Measurements from ENCODE around the gene TLCD3B.

Gene TLCD3B

DNA sequence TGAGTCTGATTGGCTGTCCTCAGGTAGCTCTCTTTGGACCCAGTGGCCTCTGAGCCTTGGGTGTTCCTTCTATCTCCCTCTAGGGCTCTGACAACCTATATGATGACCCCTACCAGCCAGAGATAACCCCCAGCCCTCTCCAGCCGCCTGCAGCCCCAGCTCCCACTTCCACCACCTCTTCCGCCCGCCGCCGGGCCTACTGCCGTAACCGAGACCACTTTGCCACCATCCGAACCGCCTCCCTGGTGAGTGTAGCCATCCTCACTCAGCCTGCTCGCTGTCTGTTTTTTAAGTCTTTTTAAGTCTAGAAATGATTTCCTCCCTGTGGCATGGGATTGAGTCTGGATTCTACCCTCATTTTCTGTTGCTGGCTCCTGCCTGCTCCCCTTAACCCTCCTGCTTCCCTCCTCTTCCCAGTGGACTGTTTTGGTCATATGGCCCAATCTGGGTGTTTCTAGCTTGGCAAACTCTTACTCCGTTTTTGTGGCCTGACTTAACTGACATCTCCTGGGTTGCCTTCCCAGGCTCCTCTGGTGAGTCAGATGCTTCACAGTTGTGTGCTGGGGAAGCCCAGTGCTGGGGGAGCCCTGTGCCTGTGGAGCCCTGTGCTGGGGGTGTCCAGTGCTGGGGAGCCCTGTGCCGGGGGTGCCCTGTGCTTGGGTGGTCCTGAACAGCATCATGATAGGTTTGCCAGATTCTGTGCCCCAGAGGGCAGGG is 47.5 kb downstream of the TLCD3B start:
- H3K9ac ChIP-seq (ENCODE audit: low read depth in 1 of 2, low read length in 2 of 2): no peak overlapping the region
- H3K4me3 ChIP-seq (ENCODE audit: low read length in 2 of 2): no peak overlapping the region
- H3K36me3 ChIP-seq (ENCODE audit: control insufficient read depth in 2 of 2, insufficient read depth in 2 of 2, low read length in 2 of 2): peaks cover 77 to 91% of the 10 kb centered on the region in 2 donors
- no peaks in the 10 kb centered on the region for H3K27me3 ChIP-seq (ENCODE audit: control insufficient read depth in 2 of 2, insufficient read depth in 2 of 2, low read length in 2 of 2)
- no peak overlapping the region for H3K27ac ChIP-seq (ENCODE audit: low read depth in 2 of 2, low read length in 2 of 2)
- no peaks in the 10 kb centered on the region for H3K4me1 ChIP-seq (ENCODE audit: control insufficient read depth in 2 of 2, insufficient read depth in 2 of 2, low read length in 2 of 2)
- H3K9me3 ChIP-seq (ENCODE audit: control insufficient read depth in 2 of 2, low read length in 2 of 2): no peaks in the 10 kb centered on the region

DNA sequence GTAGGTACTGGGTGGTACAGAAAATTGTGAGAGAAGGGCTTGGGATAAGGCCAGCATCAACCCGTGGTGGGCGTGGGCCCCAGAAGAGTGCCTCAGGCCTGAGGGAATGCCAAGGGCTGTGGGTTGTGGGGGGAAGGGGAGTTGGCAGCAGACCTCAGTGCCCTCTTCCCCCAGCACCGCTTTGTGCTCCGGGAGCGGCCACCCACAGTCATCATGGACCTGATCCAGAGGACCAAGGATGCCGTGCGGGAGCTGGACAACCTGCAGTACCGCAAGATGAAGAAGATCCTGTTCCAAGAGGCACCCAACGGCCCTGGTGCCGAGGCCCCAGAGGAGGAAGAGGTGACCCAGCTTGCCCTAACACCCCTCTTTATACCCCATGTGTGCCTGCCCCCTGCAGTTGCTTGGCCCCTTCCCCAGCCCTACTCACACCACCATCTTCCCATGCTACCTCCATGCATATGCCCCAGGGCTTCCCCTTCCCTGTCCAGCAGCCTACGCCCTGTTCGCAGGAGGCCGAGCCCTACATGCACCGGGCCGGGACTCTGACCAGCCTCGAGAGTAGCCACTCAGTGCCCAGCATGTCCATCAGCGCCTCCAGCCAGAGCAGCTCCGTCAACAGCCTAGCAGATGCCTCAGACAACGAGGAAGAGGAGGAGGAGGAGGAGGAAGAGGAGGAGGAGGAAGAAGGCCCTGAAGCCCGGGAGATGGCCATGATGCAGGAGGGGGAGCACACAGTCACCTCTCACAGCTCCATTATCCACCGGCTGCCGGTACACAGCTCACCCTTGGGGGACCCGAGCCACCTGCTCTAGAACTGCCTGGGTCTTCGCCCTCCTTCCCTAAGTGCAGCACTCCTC is 48.3 kb downstream of the TLCD3B start:
- Histone ChIP-seq H3K9me3 (ENCODE audit: control insufficient read depth in 2 of 2, low read length in 2 of 2) (no peaks in the 10 kb centered on the region), H3K36me3 (ENCODE audit: control insufficient read depth in 2 of 2, insufficient read depth in 2 of 2, low read length in 2 of 2) (peaks cover 85 to 95% of the 10 kb centered on the region in 2 donors), H3K4me3 (ENCODE audit: low read length in 2 of 2) (no peak overlapping the region), H3K27me3 (ENCODE audit: control insufficient read depth in 2 of 2, insufficient read depth in 2 of 2, low read length in 2 of 2) (no peaks in the 10 kb centered on the region), H3K4me1 (ENCODE audit: control insufficient read depth in 2 of 2, insufficient read depth in 2 of 2, low read length in 2 of 2) (no peaks in the 10 kb centered on the region), H3K9ac (ENCODE audit: low read depth in 1 of 2, low read length in 2 of 2) (no peak overlapping the region), H3K27ac (ENCODE audit: low read depth in 2 of 2, low read length in 2 of 2) (no peak overlapping the region)

DNA sequence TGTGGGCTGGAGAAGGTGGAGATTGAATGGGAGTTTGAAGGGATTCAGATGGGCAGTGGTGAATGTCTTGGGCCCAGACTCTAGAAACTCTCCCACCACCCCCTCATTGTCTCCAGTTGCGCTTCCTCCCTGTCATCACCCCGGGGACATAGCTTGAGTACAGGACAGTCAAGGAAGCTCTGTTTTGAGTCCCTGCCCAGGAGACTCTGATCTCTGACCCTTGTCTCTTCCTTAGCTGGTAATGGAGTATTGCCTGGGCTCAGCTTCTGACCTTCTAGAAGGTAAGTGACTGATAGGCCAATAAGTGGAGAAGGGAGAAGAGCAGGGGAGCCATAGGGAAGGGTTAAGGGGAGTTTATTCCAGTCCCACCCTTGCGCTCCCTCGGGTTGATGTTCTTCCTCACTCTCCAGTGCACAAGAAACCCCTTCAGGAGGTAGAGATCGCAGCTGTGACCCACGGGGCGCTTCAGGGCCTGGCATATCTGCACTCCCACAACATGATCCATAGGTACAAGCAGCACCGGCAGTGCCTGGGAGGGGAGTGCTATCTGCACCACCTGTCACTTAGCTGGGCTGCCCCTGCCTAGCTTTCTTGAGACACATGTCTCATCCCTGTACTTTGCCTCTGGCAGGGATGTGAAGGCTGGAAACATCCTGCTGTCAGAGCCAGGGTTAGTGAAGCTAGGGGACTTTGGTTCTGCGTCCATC is 52.4 kb downstream of the TLCD3B start:
- Histone ChIP-seq H3K9ac (ENCODE audit: low read depth in 1 of 2, low read length in 2 of 2) (no peak overlapping the region), H3K9me3 (ENCODE audit: control insufficient read depth in 2 of 2, low read length in 2 of 2) (no peaks in the 10 kb centered on the region), H3K4me1 (ENCODE audit: control insufficient read depth in 2 of 2, insufficient read depth in 2 of 2, low read length in 2 of 2) (peaks cover 19 to 26% of the 10 kb centered on the region in 2 donors), H3K27ac (ENCODE audit: low read depth in 2 of 2, low read length in 2 of 2) (no peak overlapping the region), H3K4me3 (ENCODE audit: low read length in 2 of 2) (no peak overlapping the region), H3K36me3 (ENCODE audit: control insufficient read depth in 2 of 2, insufficient read depth in 2 of 2, low read length in 2 of 2) (peaks cover 55 to 62% of the 10 kb centered on the region in 2 donors), H3K27me3 (ENCODE audit: control insufficient read depth in 2 of 2, insufficient read depth in 2 of 2, low read length in 2 of 2) (no peaks in the 10 kb centered on the region)

DNA sequence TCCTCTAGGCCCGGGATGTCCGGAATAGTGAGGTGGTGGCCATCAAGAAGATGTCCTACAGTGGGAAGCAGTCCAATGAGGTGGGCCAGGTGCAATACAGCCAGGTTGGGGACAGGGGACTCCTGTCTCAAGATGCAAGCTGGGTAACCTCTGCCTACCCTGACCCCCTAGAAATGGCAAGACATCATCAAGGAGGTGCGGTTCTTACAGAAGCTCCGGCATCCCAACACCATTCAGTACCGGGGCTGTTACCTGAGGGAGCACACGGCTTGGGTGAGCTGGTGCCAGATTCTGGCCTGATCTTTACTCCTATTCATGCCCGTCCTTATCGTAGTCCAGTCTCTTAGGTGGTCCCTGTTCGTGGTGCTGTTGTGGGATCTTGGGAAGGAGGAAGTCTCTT is 53.0 kb downstream of the TLCD3B start:
- peaks cover 49 to 56% of the 10 kb centered on the region in 2 donors for H3K36me3 ChIP-seq (ENCODE audit: control insufficient read depth in 2 of 2, insufficient read depth in 2 of 2, low read length in 2 of 2)
- no peaks in the 10 kb centered on the region for H3K27me3 ChIP-seq (ENCODE audit: control insufficient read depth in 2 of 2, insufficient read depth in 2 of 2, low read length in 2 of 2)
- no peaks in the 10 kb centered on the region for H3K9me3 ChIP-seq (ENCODE audit: control insufficient read depth in 2 of 2, low read length in 2 of 2)
- H3K4me3 ChIP-seq (ENCODE audit: low read length in 2 of 2): no peak overlapping the region
- peaks cover 21 to 30% of the 10 kb centered on the region in 2 donors for H3K4me1 ChIP-seq (ENCODE audit: control insufficient read depth in 2 of 2, insufficient read depth in 2 of 2, low read length in 2 of 2)
- H3K9ac ChIP-seq (ENCODE audit: low read depth in 1 of 2, low read length in 2 of 2): no peak overlapping the region
- H3K27ac ChIP-seq (ENCODE audit: low read depth in 2 of 2, low read length in 2 of 2): no peak overlapping the region

DNA sequence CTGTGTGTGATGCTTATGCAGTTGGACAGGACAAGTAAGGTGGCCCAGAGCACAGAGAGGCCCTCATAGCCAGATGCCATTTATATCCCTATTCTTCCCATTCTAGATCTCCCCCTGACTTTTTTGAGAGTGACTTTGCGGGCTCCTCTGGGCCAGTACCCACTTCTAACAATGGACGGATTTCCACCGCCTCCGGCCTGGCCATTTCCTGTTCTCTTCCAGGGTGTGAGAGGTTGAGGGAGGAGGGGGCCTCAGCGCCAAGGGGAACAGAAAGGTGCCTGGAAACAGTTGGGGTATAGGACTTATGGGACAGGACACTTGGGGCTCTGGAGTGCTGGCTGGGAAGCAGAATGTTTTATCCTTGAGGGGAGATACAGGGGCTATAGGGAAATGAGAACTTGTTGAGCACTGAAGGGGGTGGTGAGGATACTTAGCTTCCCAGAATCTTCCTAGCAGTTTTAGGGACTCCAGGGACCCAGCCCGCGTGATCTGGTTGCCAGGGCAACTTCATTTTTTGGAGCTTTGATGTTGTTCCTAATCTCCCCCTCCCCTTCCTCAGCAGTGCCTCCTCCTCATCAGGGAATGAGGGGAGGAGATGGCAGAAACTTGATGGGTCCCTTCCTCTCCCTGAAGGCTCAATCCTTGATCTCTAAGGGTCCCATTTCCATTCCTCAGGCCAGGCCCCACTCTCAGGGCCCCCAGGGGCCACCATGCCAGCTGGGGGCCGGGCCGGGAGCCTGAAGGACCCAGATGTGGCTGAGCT is 53.8 kb downstream of the TLCD3B start:
- peaks cover 22 to 31% of the 10 kb centered on the region in 2 donors for H3K4me1 ChIP-seq (ENCODE audit: control insufficient read depth in 2 of 2, insufficient read depth in 2 of 2, low read length in 2 of 2)

DNA sequence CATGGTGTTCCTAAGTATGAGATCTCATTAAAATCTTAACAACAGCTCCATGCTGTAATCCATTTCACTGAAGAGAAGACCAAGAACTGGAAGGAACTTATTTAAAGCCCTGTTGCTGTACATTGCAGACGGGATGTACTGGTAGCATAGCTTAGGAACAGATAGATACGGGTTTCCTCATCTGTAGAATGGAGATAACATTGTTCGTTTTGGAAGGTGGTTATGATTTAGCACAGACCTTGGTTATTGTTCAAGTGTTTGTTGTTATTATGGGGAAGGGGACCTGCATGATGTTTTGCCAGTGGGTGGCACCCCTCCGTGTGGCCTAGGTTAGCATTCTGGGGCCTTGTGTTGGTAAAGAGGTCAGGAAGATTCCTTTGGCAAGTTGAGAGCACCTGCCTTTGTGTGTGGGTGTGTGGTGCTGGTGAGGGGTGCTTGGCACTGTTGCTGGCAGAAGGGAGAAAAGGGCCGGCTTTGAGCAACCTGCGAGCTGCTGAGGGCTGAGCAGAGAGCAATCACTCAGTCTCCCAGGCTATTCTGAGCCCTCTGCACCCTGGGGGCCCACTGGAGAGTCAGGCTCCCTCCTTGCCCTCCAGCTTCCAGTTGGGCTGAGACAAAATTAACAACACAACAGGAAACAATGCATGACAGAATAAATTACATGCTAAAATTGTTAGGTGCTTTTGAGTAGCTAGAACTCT is 55.1 kb downstream of the TLCD3B start:
- H3K27me3 ChIP-seq (ENCODE audit: control insufficient read depth in 2 of 2, insufficient read depth in 2 of 2, low read length in 2 of 2): no peaks in the 10 kb centered on the region
- peak overlapping the region; percentile 19 to 91 for H3K4me3 ChIP-seq (ENCODE audit: low read length in 2 of 2)
- H3K36me3 ChIP-seq (ENCODE audit: control insufficient read depth in 2 of 2, insufficient read depth in 2 of 2, low read length in 2 of 2): peaks cover 35 to 39% of the 10 kb centered on the region in 2 donors
- H3K4me1 ChIP-seq (ENCODE audit: control insufficient read depth in 2 of 2, insufficient read depth in 2 of 2, low read length in 2 of 2): peaks cover 22 to 31% of the 10 kb centered on the region in 2 donors
- H3K9me3 ChIP-seq (ENCODE audit: control insufficient read depth in 2 of 2, low read length in 2 of 2): no peaks in the 10 kb centered on the region
- H3K27ac ChIP-seq (ENCODE audit: low read depth in 2 of 2, low read length in 2 of 2): no peak overlapping the region
- peak overlapping the region in 1 of 2 donors; percentile 32 for H3K9ac ChIP-seq (ENCODE audit: low read depth in 1 of 2, low read length in 2 of 2)

More for the DNA sequence above, 53.8 kb downstream of the TLCD3B start:
- Histone ChIP-seq H3K9ac (ENCODE audit: low read depth in 1 of 2, low read length in 2 of 2) (no peak overlapping the region), H3K9me3 (ENCODE audit: control insufficient read depth in 2 of 2, low read length in 2 of 2) (no peaks in the 10 kb centered on the region), H3K36me3 (ENCODE audit: control insufficient read depth in 2 of 2, insufficient read depth in 2 of 2, low read length in 2 of 2) (peaks cover 40 to 47% of the 10 kb centered on the region in 2 donors), H3K27me3 (ENCODE audit: control insufficient read depth in 2 of 2, insufficient read depth in 2 of 2, low read length in 2 of 2) (no peaks in the 10 kb centered on the region), H3K4me3 (ENCODE audit: low read length in 2 of 2) (no peak overlapping the region), H3K27ac (ENCODE audit: low read depth in 2 of 2, low read length in 2 of 2) (no peak overlapping the region)

DNA sequence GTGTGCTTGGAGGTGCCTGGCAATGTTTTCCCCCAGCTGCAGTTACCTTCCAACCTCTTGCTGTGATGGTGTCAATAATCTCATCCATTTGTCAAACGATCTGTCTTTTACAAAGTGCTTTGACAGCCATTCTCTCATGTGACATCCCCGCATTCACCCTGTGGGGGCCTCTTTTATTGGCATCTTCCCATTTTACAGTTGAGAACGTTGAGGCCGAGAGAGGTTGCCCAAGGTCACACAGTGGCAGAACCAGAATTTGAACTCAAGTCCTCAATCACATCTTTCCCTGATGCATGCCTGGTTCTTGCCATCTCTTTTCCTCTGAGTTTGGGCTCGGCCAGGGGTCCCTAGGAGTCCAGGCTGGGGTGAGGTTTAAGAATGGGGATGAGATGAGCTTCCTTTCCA is 55.9 kb downstream of the TLCD3B start:
- H3K4me1 ChIP-seq (ENCODE audit: control insufficient read depth in 2 of 2, insufficient read depth in 2 of 2, low read length in 2 of 2): peaks cover 22 to 31% of the 10 kb centered on the region in 2 donors

More for the DNA sequence above, 55.9 kb downstream of the TLCD3B start:
- H3K36me3 ChIP-seq (ENCODE audit: control insufficient read depth in 2 of 2, insufficient read depth in 2 of 2, low read length in 2 of 2): peaks cover 30% of the 10 kb centered on the region in 2 donors
- no peaks in the 10 kb centered on the region for H3K9me3 ChIP-seq (ENCODE audit: control insufficient read depth in 2 of 2, low read length in 2 of 2)
- H3K4me3 ChIP-seq (ENCODE audit: low read length in 2 of 2): peak overlapping the region; percentile 91 to 95
- H3K9ac ChIP-seq (ENCODE audit: low read depth in 1 of 2, low read length in 2 of 2): peak overlapping the region; percentile 84 to 91
- peak overlapping the region in 1 of 2 donors; percentile 92 for H3K27ac ChIP-seq (ENCODE audit: low read depth in 2 of 2, low read length in 2 of 2)
- H3K27me3 ChIP-seq (ENCODE audit: control insufficient read depth in 2 of 2, insufficient read depth in 2 of 2, low read length in 2 of 2): no peaks in the 10 kb centered on the region

Measured in mucosa of rectum (tissue), 2 donors.